ENCODE data around the gene CAMTA1.

CAMTA1 gene

DNA sequence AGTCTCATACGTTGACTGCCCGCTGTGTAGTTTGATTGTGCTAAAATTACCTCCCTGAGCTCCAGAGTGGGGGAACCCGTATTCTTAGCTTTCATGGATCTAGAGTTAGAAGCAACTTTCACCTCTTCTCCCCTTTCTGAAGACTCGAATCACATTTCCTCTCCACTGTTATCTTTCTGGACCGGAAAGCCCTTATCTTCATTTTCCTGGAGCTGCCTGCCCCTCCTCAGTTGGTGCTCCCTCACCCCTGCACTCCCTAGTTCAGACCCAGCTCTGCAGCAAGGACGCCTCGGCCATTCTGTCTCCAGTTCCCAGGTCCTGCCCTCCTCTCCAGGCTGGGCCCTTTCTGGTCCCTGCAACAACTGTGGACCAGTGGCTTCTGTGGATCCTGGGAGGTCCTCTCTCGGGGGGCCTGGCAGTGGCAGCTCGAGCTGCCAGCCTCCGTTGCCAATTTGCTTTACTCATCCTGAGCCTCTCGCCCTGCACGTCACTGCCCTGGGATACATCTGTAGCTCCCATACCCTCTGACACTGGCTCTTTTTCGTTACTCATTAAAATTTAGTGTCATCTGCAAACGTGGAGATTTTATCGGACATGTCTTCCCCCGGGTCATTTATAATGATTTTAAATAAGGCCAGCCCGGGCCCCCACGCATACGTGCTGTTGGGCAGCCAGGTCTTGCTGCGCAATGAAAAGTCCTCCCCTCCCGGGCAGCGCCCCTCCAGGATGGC, 844.4 kb downstream of the CAMTA1 start:
- TF ChIP-seq, protein P1, sequence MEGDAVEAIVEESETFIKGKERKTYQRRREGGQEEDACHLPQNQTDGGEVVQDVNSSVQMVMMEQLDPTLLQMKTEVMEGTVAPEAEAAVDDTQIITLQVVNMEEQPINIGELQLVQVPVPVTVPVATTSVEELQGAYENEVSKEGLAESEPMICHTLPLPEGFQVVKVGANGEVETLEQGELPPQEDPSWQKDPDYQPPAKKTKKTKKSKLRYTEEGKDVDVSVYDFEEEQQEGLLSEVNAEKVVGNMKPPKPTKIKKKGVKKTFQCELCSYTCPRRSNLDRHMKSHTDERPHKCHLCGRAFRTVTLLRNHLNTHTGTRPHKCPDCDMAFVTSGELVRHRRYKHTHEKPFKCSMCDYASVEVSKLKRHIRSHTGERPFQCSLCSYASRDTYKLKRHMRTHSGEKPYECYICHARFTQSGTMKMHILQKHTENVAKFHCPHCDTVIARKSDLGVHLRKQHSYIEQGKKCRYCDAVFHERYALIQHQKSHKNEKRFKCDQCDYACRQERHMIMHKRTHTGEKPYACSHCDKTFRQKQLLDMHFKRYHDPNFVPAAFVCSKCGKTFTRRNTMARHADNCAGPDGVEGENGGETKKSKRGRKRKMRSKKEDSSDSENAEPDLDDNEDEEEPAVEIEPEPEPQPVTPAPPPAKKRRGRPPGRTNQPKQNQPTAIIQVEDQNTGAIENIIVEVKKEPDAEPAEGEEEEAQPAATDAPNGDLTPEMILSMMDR (IDR thresholded peaks at IDR 0.05; ENCODE audit: low read depth, low read length, missing control alignments): no peak
- no peak for DNase-seq (ENCODE audit: low read depth)
- H3K4me3 ChIP-seq (ENCODE audit: low read depth, low read length): no peak overlapping the region

DNA sequence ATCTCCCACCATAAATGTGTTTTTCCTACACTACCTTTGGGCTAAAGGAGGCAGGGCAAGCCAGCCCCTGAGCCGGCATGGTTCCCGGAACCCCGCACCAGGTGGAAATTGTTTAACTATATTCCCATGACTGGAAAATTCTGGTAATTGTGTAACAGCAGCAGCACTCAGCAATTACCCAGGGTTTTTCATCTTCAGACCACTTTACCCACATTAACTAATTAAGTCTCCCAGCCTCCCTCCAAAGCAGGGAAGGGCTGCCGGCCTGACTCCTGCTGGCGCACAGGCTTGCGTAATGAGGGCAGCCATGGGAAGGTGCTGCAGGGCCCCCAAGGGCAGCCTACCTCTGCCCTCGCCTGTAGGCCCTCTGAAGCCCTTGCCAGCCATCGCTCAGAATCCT, 845.1 kb downstream of the CAMTA1 start:
- TF ChIP-seq, protein P1 (IDR thresholded peaks at IDR 0.05; ENCODE audit: low read depth, low read length, missing control alignments): no peak
- no peak overlapping the region for H3K4me3 ChIP-seq (ENCODE audit: low read depth, low read length)
- DNase-seq (ENCODE audit: low read depth): no peak

DNA sequence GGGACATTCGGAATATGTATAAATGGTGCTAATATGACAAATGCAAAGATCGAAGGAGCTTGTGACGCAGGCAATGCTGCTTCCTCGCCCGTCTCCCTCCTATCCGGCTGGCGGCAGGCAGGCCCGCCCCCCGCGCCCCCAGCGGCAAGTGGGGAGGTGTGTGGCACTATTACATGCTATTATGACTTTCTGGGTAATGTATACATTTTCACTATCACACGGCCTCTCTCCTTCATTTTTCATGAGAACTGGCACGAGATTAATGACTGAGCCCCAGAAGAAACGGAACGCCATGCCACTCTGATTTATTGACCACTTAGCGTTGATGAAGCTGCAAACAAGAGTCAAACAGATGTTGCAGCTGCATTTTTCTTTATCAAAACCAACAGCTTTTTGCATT, 846.9 kb downstream of the CAMTA1 start:
- TF ChIP-seq, protein P1 (IDR thresholded peaks at IDR 0.05; ENCODE audit: low read depth, low read length, missing control alignments): no peak
- no peak for DNase-seq (ENCODE audit: low read depth)
- no peak overlapping the region for H3K4me3 ChIP-seq (ENCODE audit: low read depth, low read length)

DNA sequence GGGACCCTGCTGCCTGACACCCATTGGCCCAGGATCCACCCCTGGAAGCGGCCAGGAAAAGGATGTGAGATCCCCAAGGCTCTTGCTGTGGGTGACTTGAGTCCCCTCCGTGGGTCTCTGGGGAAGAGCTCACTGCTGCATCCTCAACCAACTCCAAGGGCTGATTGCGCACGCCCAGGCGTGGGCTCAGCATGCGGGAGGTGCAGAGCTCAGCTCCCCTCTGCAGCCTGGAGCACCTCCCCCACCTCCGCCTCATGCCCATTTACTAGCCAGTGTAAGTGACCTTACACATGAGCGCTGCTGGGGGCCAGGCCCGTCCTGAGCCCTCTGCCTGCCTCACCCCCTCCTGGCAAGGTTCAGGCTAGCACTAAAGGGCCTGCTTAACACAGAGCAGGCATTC, 847.4 kb downstream of the CAMTA1 start:
- H3K4me3 ChIP-seq (ENCODE audit: low read depth, low read length): no peak overlapping the region
- no peak for DNase-seq (ENCODE audit: low read depth)
- TF ChIP-seq, protein P1 (IDR thresholded peaks at IDR 0.05; ENCODE audit: low read depth, low read length, missing control alignments): no peak

DNA sequence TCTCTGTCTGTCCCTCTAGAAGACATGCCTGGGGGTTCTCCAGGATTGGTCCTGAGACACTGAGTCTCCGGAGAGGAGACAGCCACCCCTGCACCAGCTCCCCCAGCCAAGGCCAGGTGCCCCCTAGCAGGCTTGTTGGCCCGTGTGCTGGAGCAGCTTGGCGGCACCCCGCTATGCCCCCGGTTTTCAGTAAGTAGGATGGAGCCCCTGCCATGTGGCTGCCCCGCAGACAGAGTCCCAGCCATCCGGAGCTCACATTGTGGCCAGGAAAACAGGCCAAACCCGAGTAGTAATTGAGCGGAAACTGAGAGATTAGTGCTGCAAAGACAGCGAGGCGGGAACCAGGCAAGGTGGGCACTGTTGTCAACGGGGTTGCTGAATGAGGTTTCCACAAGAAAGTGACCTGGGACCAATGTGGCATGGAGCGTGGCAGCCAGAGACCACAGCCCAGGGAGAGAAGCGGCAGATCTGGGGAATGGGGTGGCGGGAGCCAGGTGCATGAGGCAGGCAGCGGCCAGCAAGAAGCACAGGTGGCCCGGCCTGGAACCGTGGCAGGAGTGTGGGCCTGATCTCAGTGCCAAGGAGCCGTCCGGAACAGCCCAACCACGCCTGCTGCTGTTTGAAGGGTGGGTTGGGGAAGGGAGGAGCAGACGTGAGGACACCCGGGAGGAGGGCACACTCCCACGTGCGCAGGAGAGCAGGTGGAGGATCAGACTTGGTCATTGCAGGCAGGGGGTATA, 848.4 kb downstream of the CAMTA1 start:
- DNase-seq (ENCODE audit: low read depth): no peak
- H3K4me3 ChIP-seq (ENCODE audit: low read depth, low read length): no peak overlapping the region
- TF ChIP-seq, protein P1 (IDR thresholded peaks at IDR 0.05; ENCODE audit: low read depth, low read length, missing control alignments): no peak

DNA sequence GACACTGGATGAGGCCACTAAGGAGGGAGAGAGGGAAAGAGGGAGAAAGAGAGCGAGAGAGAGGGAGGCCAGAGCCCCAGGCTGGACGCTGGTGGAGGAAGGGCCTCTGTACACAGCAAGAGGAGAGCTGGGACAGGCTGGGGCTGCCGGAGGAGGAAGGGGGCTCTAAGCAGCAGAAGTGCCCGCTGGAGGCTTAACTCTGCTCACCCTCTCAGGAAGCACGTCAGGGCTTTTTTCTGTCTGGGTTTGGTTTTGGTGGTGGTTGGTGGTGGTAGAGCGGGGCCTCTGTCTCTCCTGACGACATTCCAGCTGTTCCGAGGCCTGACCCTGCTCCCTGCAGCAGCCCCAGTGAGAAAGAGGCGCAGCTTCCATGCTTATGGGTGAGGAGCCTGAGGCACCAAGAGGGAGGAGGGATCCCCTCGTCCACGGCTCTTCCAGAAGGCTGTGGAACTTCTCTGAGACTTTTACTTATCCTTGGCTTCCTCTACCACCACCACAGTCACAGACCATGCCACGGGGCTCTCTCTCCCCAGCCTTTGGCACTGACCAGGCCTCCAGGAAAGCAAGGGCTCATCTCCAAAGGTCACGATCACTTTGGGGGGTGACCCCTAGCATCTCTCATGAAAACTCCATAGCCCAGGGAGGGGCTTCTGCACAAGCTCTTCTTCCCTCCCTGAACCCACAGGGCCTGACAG, 849.4 kb downstream of the CAMTA1 start:
- TF ChIP-seq, protein P1 (IDR thresholded peaks at IDR 0.05; ENCODE audit: low read depth, low read length, missing control alignments): no peak
- DNase-seq (ENCODE audit: low read depth): no peak
- no peak overlapping the region for H3K4me3 ChIP-seq (ENCODE audit: low read depth, low read length)

Data from GM12864 (cell line).